HG02943 (cell line): ENCODE results near the gene TUT7.
"Not testable (repeated sequence)": the region's sequence is repeated elsewhere in the genome, so short reads cannot be mapped to it uniquely, and the experiment has no call there.

Experiments
- ATAC-seq: cut with Tn5 transposase; IDR thresholded peaks from one replicate; pipeline ENCODE4 v1.9.1; 2021; ENCODE audit warnings: mild to moderate bottlenecking, low read depth, moderate library complexity; ENCODE audit not compliant: unreplicated experiment

The TUT7 gene

DNA sequence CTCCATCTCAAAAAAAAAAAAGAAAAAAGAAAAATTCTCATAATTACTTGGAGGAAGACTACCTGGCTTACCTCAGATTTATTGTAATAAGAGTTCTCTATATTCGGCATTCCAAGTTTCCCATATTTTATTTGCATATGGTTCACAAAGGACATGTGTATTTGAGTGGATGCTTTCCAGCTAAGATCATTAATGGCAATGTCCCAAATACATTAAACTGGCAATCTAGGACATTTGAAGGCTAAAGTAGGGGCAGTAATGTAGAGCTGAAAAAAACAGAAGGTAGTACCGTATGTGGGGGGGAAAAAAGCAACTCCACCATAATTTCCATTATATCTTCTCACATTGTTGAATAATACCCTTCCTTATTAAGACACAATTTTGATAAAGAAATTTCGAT lies 4.9 kb downstream of the TUT7 start:
- ATAC-seq: no peak

DNA sequence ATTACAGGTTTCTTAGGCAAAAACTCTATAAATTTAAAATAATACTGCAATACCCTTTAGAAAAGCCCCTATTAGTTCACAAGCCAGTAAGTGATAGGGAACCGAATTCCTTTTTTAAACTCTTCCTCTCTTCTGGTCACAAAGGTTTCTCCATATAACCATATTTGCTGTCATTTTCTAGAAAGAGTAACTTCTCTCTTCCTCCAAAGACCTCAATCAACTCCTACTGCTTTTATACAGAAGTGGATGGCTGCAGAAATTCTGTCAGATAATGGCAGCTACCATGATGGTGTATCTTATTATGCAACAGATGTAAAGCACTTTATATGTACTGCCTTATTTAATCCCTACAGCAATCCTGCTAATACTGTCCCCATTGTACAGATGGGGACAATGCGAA lies 6.2 kb downstream of the TUT7 start:
- no peak for ATAC-seq

DNA sequence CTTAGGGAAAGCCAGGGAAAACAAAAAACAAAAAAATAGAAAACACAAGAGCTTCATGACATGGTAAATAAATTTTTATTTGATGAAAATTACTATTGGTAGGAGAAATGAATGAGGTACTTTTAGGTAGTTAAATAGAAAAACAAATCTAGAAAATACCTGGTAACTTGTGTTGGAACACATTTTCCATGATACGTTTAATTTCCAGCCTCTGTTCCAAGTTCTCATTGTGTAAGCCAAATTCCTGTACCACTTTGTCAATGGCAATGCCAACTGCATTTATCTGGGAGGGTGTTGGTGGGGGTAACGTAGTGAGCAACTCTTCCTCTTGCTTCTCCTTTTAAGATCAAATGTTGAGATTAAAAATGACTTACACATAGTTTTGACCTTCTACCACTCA lies 9.4 kb downstream of the TUT7 start:
- ATAC-seq: no peak

DNA sequence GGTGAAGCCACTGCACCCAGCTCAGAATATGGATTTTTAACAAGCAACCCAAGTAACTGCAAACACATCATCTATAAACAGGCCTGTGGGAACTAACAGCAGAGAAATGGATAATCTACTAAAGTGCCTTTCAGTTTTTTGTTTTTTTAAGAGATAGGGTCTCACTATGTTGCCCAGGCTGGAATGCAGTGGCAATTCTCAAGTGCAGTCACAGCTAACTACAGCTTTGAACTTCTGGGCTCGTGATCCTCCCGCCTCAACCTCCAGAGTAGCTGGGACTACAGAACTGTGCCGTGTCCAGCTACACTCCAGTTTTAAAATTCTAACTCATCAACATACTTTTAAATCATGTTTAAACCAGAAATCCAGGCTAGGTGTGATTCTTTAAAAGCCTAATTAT lies 11.9 kb downstream of the TUT7 start:
- no peak for ATAC-seq

DNA sequence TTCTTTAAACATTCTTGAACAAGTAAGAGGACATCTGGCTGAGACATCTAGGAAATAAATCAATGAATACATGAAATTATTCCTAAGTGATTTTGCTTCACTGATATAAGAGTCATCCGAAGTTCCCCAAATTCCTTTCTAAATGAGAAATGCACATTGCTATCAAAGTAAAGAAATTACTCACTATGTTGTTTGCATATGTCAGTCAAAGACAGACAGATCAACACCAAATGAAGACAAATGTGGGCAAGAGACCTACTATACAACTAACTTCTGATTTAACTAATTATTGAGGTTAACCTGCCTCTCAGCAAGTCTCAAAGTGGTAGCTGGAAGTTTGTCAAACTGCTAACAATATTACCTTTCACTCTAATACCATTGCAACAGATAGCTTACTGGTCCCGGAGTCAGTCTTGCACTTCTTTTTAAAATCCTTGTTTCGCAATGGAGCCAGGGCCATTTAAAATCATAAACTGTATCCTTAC lies 13.2 kb downstream of the TUT7 start:
- ATAC-seq: no peak

DNA sequence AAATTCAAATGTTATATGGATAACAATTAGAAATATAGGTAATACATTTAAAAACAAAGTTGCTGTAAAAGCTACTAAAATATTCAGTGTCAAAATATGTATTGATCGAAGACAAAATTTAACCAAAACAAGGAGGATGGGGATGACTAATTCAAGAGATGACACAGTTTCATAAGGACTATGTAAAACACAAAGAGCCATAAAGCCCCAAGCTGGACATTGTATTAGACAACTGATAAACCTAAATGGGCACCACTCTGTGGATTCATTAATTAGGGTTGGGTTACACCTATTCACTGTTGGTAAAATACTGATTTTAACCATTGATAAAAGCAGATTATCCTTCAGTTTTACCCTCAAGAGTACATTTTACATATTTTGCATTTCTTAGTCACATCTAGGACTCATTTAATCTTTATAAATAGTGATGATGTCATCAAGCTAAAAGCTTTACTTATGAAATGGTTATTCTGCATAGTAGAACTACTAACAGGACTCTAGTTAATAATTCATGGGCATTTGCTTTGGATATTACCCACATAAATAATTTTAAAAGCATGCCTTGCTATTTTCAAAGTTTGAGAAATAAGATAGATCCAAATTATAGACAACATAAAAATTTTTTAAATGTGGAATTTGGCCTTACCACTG lies 13.7 kb downstream of the TUT7 start:
- no peak for ATAC-seq

DNA sequence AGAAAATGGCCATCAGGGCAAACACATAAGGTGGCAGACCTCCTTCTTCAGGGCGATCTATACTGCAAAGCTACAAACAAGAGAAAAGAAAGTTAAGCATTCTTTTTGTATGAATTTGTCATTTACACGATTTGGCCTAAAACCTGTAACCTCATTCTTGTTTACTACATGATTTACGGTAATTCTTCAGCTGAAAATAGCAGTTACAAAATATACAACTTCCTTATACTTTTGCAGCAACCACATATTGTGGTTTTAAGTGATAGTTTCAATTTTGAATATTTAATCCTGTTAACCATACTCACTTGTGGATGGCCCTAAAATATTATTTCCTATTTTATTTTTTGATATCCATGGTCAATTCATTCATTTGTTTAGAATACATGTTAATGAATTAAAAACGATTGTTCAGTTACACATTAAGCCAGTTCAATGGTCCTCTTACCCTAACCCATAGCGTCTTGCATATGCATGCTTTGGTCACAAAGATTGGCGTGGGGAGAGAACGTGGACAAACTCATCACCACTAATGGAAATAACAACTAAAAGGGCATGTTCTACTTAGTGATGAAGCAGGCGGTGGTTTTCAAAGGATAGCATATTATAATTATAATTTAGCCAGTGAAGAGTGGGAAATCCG lies 16.6 kb downstream of the TUT7 start:
- no peak for ATAC-seq

DNA sequence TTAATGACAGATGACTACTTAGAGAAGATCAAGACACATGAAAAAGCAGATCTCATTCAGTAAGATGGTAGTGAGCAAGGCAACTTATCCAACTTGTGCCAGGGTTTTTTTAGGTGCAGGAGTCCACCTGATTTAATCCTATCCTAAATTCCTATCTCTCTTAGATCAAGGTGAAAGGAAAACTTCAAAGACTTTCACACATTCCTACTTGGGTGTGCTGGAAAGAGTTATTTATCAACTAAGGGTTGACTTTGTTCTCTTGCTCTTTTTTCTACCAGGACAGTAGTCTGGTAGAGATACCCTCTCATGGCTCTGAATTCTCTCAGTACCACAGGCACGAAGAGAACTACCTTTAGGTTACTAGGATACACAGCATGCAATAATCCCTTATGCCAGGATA lies 18.2 kb downstream of the TUT7 start:
- ATAC-seq: no peak

GRCh38 chr9:86333651-86334050 lies 20.6 kb downstream of the TUT7 start:
- ATAC-seq: no peak

DNA sequence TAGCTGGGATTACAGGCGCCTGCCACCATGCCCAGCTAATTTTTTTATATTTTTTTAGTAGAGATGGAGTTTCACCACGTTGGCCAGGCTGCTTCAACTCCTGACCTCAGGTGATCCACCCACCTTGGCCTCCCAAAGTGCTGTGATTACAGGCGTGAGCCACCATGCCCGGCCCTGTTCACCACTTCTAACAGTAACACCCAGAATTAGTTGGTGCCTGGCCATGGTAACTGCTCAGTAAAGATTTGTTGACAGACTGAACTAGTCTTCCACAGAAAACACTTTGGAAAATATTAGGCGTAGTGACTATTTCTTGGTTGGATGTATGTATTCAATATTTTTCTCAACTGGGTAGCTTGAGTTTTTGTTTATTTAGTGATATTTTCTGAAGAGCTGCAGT lies 24.0 kb downstream of the TUT7 start:
- no peak for ATAC-seq

DNA sequence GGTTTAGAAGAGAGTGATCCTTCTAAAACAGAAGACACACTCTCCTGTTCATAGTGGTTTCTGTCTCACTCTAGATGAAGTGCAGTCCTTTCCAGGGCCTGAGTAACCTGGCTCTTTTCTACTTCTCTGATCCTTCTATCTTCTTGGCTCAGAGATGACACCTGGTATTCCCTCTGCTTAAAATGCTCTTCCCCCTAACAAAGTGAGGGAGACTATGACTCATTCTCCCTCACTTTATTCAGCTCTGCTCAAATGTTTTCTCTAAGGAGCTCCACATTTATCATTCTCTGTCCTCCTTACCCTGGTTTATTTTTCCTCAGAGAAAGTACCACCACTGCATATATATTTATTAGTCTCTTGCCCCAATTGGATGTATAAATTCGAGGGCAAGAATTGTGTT lies 24.6 kb downstream of the TUT7 start:
- ATAC-seq: no peak

GRCh38 chr9:86328156-86328555 lies 26.1 kb downstream of the TUT7 start:
- ATAC-seq: no peak

- no peak for ATAC-seq
Observed at GRCh38 chr9:86326536-86326935, 27.7 kb downstream of the TUT7 start.

DNA sequence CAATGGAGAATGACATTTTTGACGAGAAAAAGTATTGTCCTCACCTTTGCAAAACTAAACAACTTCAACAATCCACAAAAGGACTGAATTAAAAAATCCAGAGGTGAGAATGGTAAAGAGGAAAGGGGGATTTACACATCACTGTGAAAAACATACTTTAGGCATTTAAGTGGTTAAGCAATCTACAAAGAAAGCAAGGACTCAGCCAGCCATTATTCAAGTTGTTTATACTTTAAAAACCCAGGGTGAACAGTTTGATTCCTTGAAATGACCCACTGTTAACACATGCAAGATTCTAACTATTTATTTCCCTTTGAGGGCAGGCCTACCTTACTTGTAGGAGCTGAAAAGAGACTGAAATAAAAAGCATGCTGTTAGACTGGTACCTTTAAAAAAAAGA lies 29.3 kb downstream of the TUT7 start:
- ATAC-seq: no peak

DNA sequence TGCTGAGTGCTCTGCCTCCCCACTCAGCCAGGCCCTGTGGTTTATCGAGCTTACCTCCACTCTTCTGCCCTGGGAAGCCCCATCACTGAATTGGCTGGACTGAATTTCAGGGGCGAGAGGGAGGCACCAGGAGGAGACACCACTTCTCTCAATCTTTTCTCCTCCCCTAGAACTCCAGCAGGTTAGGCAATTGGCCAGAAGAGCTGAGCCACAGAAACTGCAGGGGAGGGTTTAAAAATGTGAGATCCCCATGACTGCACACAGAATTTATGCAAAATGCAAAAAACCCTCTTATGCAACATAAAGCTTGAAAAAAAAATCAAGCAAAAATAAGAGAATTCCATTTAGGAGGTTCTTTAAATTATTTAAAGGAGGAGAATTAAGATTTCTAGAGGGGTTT lies 29.9 kb downstream of the TUT7 start:
- no peak for ATAC-seq

GRCh38 chr9:86322973-86323644 lies 31.1 kb downstream of the TUT7 start:
- ATAC-seq: no peak

DNA sequence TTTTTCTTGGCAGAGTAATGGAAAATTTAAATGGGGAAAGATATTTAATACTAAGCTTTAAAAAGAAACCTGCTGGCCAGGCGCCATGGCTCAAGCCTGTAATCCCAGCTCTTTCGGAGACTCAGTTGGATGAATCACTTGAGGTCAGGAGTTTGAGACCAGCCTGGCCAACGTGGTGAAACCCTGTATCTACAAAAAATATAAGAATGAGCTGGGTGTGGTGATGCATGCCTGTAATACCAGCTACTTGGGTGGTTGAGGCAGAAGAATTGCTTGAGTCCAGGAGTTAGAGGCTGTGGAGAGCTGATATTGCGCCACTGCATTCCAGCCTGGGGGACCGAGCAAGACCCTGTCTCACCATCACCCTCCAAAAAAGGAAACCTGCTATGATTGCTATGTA lies 32.8 kb downstream of the TUT7 start:
- ATAC-seq: no peak

GRCh38 chr9:86318187-86318586 lies 36.0 kb downstream of the TUT7 start:
- no peak for ATAC-seq

DNA sequence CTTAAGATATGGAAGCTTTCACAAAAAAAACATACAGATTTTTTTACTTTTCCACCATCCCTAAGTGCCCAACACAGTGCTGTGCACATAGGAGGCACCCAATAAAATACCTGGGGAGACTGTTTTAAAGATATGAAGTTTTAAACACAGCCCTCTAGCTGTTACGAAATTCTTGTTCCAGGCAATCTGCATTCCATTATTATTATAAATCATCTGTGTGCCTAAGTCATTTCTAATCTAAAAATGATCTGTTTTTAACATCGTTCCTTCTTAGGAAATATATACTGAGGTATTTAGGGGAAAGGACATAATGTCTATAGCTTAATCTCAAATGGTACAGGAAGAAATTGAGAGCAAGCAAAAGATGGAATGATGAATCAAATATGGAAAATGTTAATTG lies 39.1 kb downstream of the TUT7 start:
- no peak for ATAC-seq

DNA sequence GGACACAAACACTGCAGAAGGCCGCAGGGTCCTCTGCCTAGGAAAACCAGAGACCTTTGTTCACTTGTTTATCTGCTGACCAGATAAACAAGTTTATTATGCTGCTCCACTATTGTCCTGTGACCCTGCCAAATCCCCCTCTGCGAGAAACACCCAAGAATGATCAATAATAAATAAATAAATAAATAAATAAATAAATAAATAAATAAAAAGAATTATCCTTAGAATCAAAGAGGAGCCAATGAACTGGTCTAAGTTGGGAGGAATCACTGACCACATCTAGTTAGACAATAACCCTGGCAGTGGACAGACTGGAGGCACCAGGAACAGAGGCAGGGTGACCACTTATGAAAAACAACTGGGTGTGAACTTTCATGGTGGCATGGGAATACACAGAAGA lies 41.3 kb downstream of the TUT7 start:
- ATAC-seq: not testable (repeated sequence)

GRCh38 chr9:86308687-86309086 lies 45.5 kb downstream of the TUT7 start:
- no peak for ATAC-seq

GRCh38 chr9:86304236-86304730 lies 49.9 kb downstream of the TUT7 start:
- ATAC-seq: no peak
